H1 (cell line): Measurements from ENCODE around the gene WDR11. TPM values are rescaled to one million over a fixed set of nuclear protein-coding genes. Genes with fewer than 3 reads are reported as not detected.

Experiments used
- BACH1 ChIP-seq: IDR thresholded peaks from 2 replicates; pipeline ENCODE4 v1.6.1; 2012; ENCODE audit warnings: low read length, improper control_type of control experiment
- BRCA1 ChIP-seq: IDR thresholded peaks from 2 replicates; pipeline ENCODE4 v1.6.1; 2012; ENCODE audit warnings: low read depth, low read length, improper control_type of control experiment
- CBX8 ChIP-seq: fragments of 300-800, 300-1000 bp; sonication (generic); IDR thresholded peaks from 2 replicates; pipeline ENCODE4 v1.7.1; 2016; ENCODE audit warnings: low read depth, low read length, borderline replicate concordance
- CTBP2 ChIP-seq: IDR thresholded peaks from 2 replicates; pipeline ENCODE4 v1.7.0; 2011; ENCODE audit warnings: borderline replicate concordance, mild to moderate bottlenecking, moderate library complexity, mixed read lengths, low read length; ENCODE audit not compliant: insufficient read depth, insufficient read length
- CTCF ChIP-seq, 3 experiments: IDR thresholded peaks; 1 replicate in 2 of 3; 2 replicates in 1 of 3; pipeline versions ENCODE4 v1.5.1 to v1.6.1; 2011; ENCODE audit warnings: low read length in 3 of 3, mild to moderate bottlenecking in 3 of 3, inconsistent platforms in 2 of 3, low read depth in 1 of 3, moderate library complexity in 1 of 3; ENCODE audit not compliant: insufficient read depth in 1 of 3; ENCODE audit errors: control extremely low read depth in 1 of 3
- EGR1 ChIP-seq: IDR thresholded peaks from 2 replicates; pipeline ENCODE4 v1.6.1; 2011; ENCODE audit warnings: low read depth, low read length, borderline replicate concordance
- EP300 ChIP-seq, 2 experiments: IDR thresholded peaks; 1 replicate in 1 of 2; 2 replicates in 1 of 2; pipeline ENCODE4 v1.6.1; 2011 to 2012; ENCODE audit warnings: low read depth in 2 of 2, low read length in 2 of 2, mild to moderate bottlenecking in 2 of 2, borderline replicate concordance in 1 of 2, inconsistent platforms in 1 of 2, moderate library complexity in 1 of 2
- GABPA ChIP-seq: IDR thresholded peaks from 2 replicates; pipeline ENCODE4 v1.6.1; 2011; ENCODE audit warnings: mild to moderate bottlenecking, low read length, moderate library complexity, borderline replicate concordance; ENCODE audit not compliant: insufficient read depth
- NRF1 ChIP-seq: IDR thresholded peaks from 2 replicates; pipeline ENCODE4 v1.6.1; 2011; ENCODE audit warnings: mild to moderate bottlenecking, low read depth, low read length, improper control_type of control experiment
- POLR2AphosphoS5 ChIP-seq: IDR thresholded peaks from 2 replicates; pipeline ENCODE4 v1.6.1; 2011; ENCODE audit warnings: low read depth, low read length
- POU5F1 ChIP-seq: IDR thresholded peaks from 2 replicates; pipeline ENCODE4 v1.6.1; 2011; ENCODE audit warnings: low read depth, mild to moderate bottlenecking, low read length, moderate library complexity
- RXRA ChIP-seq: IDR thresholded peaks from 2 replicates; pipeline ENCODE4 v1.6.1; 2011; ENCODE audit warnings: low read depth, mild to moderate bottlenecking, low read length, moderate library complexity; ENCODE audit not compliant: insufficient read depth
- SIN3A ChIP-seq, 2 experiments: IDR thresholded peaks in 1 of 2; conservative IDR thresholded peaks in 1 of 2; 2 replicates each; pipeline ENCODE4 v1.6.1; 2011 to 2012; ENCODE audit warnings: low read length in 2 of 2, improper control_type of control experiment in 1 of 2, low read depth in 1 of 2, mild to moderate bottlenecking in 1 of 2
- SIRT6 ChIP-seq: IDR thresholded peaks from one replicate; pipeline ENCODE4 v1.7.1; 2012; ENCODE audit warnings: low read length, inconsistent platforms
- SP1 ChIP-seq: IDR thresholded peaks from 2 replicates; pipeline ENCODE4 v1.6.1; 2011; ENCODE audit warnings: low read depth, low read length
- SRF ChIP-seq: IDR thresholded peaks from 2 replicates; pipeline ENCODE4 v1.6.1; 2011; ENCODE audit warnings: mild to moderate bottlenecking, low read depth, low read length, moderate library complexity
- TBP ChIP-seq: IDR thresholded peaks from 2 replicates; pipeline ENCODE4 v1.6.1; 2011; ENCODE audit warnings: low read depth, low read length, improper control_type of control experiment
- TCF12 ChIP-seq: IDR thresholded peaks from 2 replicates; pipeline ENCODE4 v1.6.1; 2011; ENCODE audit warnings: low read depth, mild to moderate bottlenecking, low read length
- ZNF274 ChIP-seq: IDR thresholded peaks from 2 replicates; pipeline ENCODE4 v1.7.0; 2012; ENCODE audit warnings: low read length, borderline replicate concordance; ENCODE audit errors: extremely low read depth
- polyA plus RNA-seq, 7 experiments: library from polyadenylated mRNA; depleted of rRNA in 3 of 7; stranded (reverse) in 5 of 7; unstranded in 2 of 7; fragments of >200 nt in 5 of 7; fragments of 200-250 nt in 2 of 7; gene quantifications; 1 replicate in 5 of 7; 2 replicates in 1 of 7; 4 replicates in 1 of 7; pipeline versions ENCODE4 v1.2.1 to v1.2.3, GENCODE V29; 2011 to 2013; ENCODE audit warnings: missing spikeins in 2 of 7, mixed read lengths in 2 of 7
- total RNA-seq: library from RNA; stranded (reverse); fragmentation: NEBNext Ultra II Directional; extraction: Animal tissue kit (Norgen Biotek cat#: 25700); gene quantifications from 2 replicates; pipeline ENCODE4 v1.2.1, GENCODE V29; 2021
- TF ChIP-seq, protein P1 (sequence below): IDR thresholded peaks from 2 replicates; pipeline ENCODE4 v1.6.1; 2012; ENCODE audit warnings: inconsistent platforms

The WDR11 gene
- total and polyA plus RNA-seq, 2 of the 8 experiments (the other 6 are each of a cell fraction or from before 2014, with no cell fraction given), result 39.7 to 41.9 TPM

DNA sequence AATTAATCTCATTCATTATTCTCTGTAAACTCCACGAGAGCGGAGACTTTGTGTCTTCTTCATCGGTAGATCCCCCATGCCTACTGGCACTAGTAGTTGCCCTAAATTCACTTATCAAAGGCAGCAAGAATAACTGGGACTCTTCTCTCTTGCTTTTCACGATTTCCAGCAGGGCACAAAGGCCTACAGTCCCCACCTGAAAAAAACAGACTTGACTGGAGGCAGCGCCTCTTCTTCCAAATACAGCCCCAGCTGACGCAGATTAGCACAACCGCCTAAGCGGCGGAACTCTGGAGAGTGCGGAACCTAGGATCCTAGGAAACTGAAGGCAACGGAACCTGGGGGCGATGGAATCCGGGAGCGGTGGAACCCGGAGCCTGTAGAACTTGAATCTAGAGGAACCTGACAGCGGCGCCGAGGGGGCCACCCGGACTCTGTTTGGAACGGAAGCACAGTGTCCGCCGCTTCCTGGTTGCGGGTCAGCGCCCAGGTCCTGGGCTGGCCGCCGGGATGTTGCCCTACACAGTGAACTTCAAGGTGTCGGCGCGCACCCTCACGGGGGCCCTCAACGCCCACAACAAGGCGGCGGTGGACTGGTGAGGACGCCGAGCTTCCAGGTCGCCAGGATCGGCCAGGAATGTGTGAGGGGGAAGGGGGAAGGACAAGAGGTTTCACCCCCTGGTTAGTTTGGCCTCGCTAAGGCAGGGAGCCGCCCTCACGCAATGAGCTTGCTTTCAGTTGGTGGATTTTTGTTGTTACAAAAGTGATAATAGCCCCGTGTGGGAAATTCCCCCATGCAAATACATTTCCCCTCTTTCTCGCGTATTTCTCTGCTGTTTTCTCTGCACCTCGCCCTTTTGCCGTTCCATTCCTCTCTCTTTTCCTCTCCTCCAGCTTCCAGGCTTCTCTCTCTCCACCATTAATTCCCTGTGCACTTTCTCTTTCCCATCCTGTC lies at the start of gene WDR11 (continued):
- TF ChIP-seq BRCA1 (no peak), RXRA (peak; percentile 62; the same call in 1 of the 2 replicates), SRF (peak; percentile 39; the same call in 1 of the 2 replicates), CTCF (IDR thresholded peaks at IDR 0.05; ENCODE audit: control extremely low read depth in 1 of 3, insufficient read depth in 1 of 3, low read depth in 1 of 3, low read length in 3 of 3) (peak in 1 of 3 experiments; percentile 19; a peak in 1 of 4 replicates), CTBP2 (peak; percentile 47), EGR1 (peak; percentile 73), ZNF274 (no peak), BACH1 (no peak), SIN3A (conservative IDR thresholded peaks at IDR 0.05 in 1 of 2, IDR thresholded peaks at IDR 0.05 in 1 of 2; ENCODE audit: low read depth in 1 of 2, low read length in 2 of 2) (peak in 1 of 2 experiments; percentile 94; a peak in 2 of 4 replicates), TCF12 (0 out of 2 replicates have a peak, but pooled peaks have one; percentile 43), NRF1 (no peak), SP1 (peak; percentile 80), EP300 (IDR thresholded peaks at IDR 0.05; ENCODE audit: borderline replicate concordance in 1 of 2, low read depth in 2 of 2, low read length in 2 of 2) (peak in 1 of 2 experiments; percentile 80; a peak in 1 of 3 replicates), POU5F1 (0 out of 2 replicates have a peak, but pooled peaks have one; percentile 52), TBP (peak; percentile 91), SIRT6 (no peak), GABPA (peak; percentile 98), POLR2AphosphoS5 (peak; percentile 84), CBX8 (no peak)
- TF ChIP-seq, protein P1, sequence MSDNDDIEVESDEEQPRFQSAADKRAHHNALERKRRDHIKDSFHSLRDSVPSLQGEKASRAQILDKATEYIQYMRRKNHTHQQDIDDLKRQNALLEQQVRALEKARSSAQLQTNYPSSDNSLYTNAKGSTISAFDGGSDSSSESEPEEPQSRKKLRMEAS, result peak; percentile 40
